Measurements from ENCODE around the gene SZT2. TPM values are rescaled to one million over a fixed set of nuclear protein-coding genes. Genes with fewer than 3 reads are reported as not detected.

The SZT2 gene
- total and polyA plus RNA-seq, 2 of the 13 experiments (the other 11 are each of a cell fraction or from before 2014, with no cell fraction given) = 8.0 to 8.8 TPM

DNA sequence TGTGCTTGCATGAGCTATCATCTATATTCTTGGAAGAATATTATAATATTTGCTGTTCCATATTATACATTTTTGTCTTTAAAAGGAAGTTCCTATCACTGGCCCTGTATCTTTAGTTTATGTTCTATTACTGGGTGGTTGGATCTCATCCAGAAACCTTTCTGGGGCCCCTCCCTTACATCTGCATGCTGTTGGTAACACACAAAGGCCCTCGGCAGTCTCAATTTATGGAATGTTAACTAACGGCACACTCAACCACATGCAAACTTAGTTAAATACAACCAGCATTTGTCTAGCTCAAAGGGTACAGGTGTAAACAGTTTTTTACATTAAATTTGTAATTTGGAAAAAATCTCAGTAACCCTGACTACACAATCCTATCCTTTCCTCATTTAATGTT lies 73.8 kb downstream of the SZT2 start:
- no peak overlapping the region for H3K27ac ChIP-seq (ENCODE audit: extremely low read length, insufficient read depth, low read length)
- ChIA-PET CTCF (ENCODE audit: low intra/inter-chr PET ratio, low total read pairs) (no interaction called here), POLR2A (no interaction called here)
- H3K27me3 ChIP-seq (ENCODE audit: control insufficient read depth in 1 of 2, insufficient read depth in 2 of 2, low read length in 2 of 2) = no peaks in the 10 kb centered on the region
- TF ChIP-seq MBD4 (IDR thresholded peaks at IDR 0.05; ENCODE audit: borderline replicate concordance, low read length) (no peak), ZNF501 (CRISPR knock-in tag; IDR thresholded peaks at IDR 0.05) (no peak), ZNF746 (CRISPR knock-in tag; IDR thresholded peaks at IDR 0.05) (no peak), HES4 (CRISPR knock-in tag; IDR thresholded peaks at IDR 0.05; ENCODE audit: borderline replicate concordance) (no peak), ZNF720 (CRISPR knock-in tag; IDR thresholded peaks at IDR 0.05) (no peak), ZSCAN12 (CRISPR knock-in tag; IDR thresholded peaks at IDR 0.05) (no peak), GTF2F1 (IDR thresholded peaks at IDR 0.05; ENCODE audit: low read length) (no peak), ESRRA (CRISPR knock-in tag; IDR thresholded peaks at IDR 0.05; ENCODE audit: low read depth) (no peak), ZNF350 (CRISPR knock-in tag; IDR thresholded peaks at IDR 0.05; ENCODE audit: borderline replicate concordance, low read depth) (no peak), HNF4A (CRISPR knock-in tag; IDR thresholded peaks at IDR 0.05) (no peak), NCOA2 (CRISPR knock-in tag; IDR thresholded peaks at IDR 0.05) (no peak), HNF4G (IDR thresholded peaks at IDR 0.05; ENCODE audit: borderline replicate concordance, low read depth, low read length) (no peak), HNF4G (CRISPR knock-in tag; IDR thresholded peaks at IDR 0.05; ENCODE audit: borderline replicate concordance, low read depth) (no peak)
- TF ChIP-seq, protein P1, sequence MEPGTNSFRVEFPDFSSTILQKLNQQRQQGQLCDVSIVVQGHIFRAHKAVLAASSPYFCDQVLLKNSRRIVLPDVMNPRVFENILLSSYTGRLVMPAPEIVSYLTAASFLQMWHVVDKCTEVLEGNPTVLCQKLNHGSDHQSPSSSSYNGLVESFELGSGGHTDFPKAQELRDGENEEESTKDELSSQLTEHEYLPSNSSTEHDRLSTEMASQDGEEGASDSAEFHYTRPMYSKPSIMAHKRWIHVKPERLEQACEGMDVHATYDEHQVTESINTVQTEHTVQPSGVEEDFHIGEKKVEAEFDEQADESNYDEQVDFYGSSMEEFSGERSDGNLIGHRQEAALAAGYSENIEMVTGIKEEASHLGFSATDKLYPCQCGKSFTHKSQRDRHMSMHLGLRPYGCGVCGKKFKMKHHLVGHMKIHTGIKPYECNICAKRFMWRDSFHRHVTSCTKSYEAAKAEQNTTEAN (CRISPR knock-in tag; conservative IDR thresholded peaks at IDR 0.05) = no peak
- TF ChIP-seq, protein P2, sequence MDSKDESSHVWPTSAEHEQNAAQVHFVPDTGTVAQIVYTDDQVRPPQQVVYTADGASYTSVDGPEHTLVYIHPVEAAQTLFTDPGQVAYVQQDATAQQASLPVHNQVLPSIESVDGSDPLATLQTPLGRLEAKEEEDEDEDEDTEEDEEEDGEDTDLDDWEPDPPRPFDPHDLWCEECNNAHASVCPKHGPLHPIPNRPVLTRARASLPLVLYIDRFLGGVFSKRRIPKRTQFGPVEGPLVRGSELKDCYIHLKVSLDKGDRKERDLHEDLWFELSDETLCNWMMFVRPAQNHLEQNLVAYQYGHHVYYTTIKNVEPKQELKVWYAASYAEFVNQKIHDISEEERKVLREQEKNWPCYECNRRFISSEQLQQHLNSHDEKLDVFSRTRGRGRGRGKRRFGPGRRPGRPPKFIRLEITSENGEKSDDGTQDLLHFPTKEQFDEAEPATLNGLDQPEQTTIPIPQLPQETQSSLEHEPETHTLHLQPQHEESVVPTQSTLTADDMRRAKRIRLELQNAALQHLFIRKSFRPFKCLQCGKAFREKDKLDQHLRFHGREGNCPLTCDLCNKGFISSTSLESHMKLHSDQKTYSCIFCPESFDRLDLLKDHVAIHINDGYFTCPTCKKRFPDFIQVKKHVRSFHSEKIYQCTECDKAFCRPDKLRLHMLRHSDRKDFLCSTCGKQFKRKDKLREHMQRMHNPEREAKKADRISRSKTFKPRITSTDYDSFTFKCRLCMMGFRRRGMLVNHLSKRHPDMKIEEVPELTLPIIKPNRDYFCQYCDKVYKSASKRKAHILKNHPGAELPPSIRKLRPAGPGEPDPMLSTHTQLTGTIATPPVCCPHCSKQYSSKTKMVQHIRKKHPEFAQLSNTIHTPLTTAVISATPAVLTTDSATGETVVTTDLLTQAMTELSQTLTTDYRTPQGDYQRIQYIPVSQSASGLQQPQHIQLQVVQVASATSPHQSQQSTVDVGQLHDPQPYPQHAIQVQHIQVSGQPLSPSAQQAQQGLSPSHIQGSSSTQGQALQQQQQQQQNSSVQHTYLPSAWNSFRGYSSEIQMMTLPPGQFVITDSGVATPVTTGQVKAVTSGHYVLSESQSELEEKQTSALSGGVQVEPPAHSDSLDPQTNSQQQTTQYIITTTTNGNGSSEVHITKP (CRISPR knock-in tag; IDR thresholded peaks at IDR 0.05; ENCODE audit: low read depth) = no peak
- H4K20me1 ChIP-seq (ENCODE audit: insufficient read depth, low read length) = no peaks in the 10 kb centered on the region
- no peak overlapping the region for H3K4me2 ChIP-seq (ENCODE audit: low read depth, low read length)
- H3K9me3 ChIP-seq (ENCODE audit: low read length) = no peaks in the 10 kb centered on the region
- no peaks in the 10 kb centered on the region for H3K36me3 ChIP-seq (replicated peaks in 1 of 2; ENCODE audit: control insufficient read depth in 1 of 2, insufficient read depth in 2 of 2, low read length in 2 of 2)
- no peaks in the 10 kb centered on the region for H3K79me2 ChIP-seq (ENCODE audit: insufficient read depth, low read length)
- in situ Hi-C loops (cut with HindIII; ENCODE audit: extremely low pct_ligation_motif_present, low pct_unique_long_range_greater_than_20kb) = no loop called here
- intact Hi-C loops (cut with micrococcal nuclease; ENCODE audit: unreplicated experiment) = no loop called here
- 4% methylated on average over 2 of the region's 2 CpGs for WGBS (ENCODE audit: low lambda C conversion rate)
- no peak overlapping the region for H3K9ac ChIP-seq (ENCODE audit: insufficient read depth, low read depth, low read length)
- FAIRE-seq (no peak), DNase-seq (ENCODE audit: low spot score) (no peak), ATAC-seq (no peak)
- H2AFZ ChIP-seq (ENCODE audit: low read length) = no peak overlapping the region
- BruUV-seq (replicated peaks) = no TSS peak
- no peak overlapping the region for H3K4me3 ChIP-seq (replicated peaks in 1 of 3; ENCODE audit: insufficient read depth in 1 of 3, low read depth in 2 of 3, low read length in 3 of 3)
- peaks cover 47% of the 10 kb centered on the region for H3K4me1 ChIP-seq (ENCODE audit: insufficient read depth, low read length)
